GM21515 (cell line): ENCODE results near the gene C10orf143.
"Not testable (repeated sequence)": the region's sequence is repeated elsewhere in the genome, so short reads cannot be mapped to it uniquely, and the experiment has no call there.

Source experiments
- ATAC-seq: cut with Tn5 transposase; IDR thresholded peaks from one replicate; pipeline ENCODE4 v1.9.1; 2021; ENCODE audit not compliant: unreplicated experiment

Gene C10orf143

GRCh38 chr10:130110246-130111112 lies at the start of gene C10orf143:
TSS of gene C10orf143 (minus strand) at chr10:130110830. CDS start at chr10:130110772, 58 bp downstream.
- peak; percentile 84 for ATAC-seq

- no peak for ATAC-seq
These were observed 48.7 kb upstream of the C10orf143 start for GRCh38 chr10:130159192-130159794.

GRCh38 chr10:130146042-130146441 lies 35.4 kb upstream of the C10orf143 start:
- ATAC-seq: no peak

DNA sequence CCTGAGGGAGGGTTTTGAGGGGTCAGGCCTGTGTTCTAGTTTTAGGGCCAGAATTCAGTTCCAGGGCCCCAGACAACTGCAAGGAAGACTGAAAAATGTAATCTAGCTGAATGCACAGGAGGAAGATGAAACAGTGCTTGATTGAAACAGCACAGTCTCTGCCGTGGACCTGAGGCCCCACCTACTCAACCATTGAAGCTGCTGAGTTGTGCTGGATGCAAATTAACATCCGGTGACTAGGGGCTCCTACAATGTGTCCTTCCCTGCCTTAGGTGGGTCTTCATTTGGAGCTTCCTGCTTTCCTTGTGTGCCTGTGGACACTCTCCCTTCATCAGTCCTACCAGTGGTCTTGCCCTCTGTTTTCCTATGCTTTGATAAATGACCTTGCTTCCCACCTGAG lies 31.2 kb upstream of the C10orf143 start:
- ATAC-seq: peak; percentile 83

GRCh38 chr10:130141460-130141859 lies 30.8 kb upstream of the C10orf143 start:
- ATAC-seq: peak; percentile 29

- ATAC-seq: no peak
These were observed 30.4 kb upstream of the C10orf143 start for GRCh38 chr10:130141038-130141437.

DNA sequence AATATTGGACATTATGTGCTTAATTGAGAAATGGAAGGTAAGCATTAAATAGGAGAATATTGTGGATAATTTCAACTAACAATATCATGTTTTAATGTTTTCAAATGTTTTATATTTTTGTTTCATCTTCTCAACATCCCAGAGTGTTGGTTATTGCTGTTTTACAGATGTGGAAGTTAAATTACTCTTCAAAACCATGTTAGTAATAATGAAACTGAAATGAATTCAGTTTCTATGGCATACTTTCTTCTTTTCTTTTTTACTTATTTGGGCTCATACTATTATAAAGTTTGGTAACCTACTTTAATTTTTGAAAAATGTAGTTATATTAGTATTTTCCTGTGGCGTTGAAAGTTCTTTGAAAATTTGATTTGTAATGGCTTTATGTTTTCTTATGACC lies 29.8 kb upstream of the C10orf143 start:
- ATAC-seq: no peak

DNA sequence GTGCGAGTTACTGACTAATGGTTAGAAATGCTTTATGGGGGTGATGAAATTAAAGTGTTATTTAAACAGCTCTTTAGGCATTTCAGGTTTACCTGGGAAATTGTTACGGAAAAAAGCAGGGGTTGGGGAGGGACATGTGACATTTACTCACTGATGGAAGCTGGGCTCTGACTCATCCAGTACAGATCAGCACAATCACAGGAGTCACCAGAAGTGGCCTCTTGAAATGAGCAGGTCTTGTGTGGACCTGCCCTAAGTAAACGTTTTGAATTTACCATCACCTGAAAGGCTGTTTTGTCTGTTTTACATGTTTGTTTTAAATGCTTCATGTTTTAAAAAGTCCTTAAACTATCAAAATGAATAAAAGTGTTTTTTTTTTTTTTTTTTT lies 27.8 kb upstream of the C10orf143 start:
- ATAC-seq: no peak

GRCh38 chr10:130137659-130138478 lies 27.2 kb upstream of the C10orf143 start:
- no peak for ATAC-seq

DNA sequence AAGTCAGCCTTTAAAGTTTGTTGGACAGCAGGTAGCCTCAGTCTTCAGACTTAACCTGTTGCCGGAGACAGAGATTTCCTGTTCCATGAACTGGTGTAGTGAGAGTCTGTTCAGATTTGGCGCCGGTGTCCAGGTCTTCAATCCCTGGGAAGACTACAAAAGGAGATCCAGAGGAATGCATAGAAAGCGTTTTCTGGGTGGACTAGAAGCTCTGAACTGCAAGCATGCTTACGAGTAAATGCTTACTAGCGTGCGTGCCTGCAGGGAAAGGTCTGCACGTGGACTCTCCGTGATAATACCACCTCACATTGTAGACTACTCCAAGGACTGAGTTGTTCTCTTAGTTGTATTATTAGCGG lies 26.4 kb upstream of the C10orf143 start:
- ATAC-seq: no peak

DNA sequence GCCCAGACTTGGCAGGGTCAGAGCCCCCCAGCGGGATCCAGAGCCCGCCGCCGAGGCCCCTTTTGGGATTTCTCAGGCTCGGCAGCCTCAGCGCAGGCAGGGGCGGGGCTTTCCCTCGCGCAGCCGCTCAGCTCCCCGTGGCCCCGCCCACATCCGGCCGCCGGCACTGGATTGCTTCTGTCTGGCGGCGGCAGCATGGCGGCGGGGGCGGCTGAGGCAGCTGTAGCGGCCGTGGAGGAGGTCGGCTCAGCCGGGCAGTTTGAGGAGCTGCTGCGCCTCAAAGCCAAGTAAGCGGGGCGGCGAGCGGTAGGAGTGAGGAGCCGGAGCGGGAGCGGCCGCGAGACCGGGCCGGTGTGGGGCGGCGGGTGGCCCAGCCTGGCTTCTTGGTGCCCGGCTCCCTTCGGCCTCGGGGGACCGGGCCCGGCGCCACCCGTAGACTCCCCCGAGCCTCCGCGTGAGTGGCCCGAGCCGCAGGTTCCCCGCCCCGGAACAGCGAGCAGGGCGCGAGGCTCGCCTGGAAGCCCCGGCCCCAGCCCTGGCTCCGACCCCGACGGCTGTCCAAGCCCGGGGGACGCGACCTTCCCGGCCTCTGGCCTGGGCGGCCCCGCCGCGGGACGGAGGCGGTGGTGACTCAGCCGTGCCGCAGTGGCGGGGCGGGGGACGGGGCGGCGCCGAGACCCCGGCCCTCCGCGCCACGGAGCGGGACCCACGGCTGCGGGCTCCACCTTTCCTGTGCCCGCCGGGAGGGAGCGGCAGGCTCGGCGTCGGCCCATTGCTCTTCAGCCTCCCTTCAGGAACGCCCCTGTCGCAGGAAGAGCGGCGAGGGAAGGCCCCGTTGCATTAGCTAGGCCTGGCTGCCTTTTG lies 25.8 kb upstream of the C10orf143 start, which contains the start of gene GLRX3:
Gene GLRX3, plus strand, starts transcription at position 166 of the 864 bp plus-strand sequence. Its CDS starts 30 bp downstream, at position 196.
- ATAC-seq: peak; percentile 83

DNA sequence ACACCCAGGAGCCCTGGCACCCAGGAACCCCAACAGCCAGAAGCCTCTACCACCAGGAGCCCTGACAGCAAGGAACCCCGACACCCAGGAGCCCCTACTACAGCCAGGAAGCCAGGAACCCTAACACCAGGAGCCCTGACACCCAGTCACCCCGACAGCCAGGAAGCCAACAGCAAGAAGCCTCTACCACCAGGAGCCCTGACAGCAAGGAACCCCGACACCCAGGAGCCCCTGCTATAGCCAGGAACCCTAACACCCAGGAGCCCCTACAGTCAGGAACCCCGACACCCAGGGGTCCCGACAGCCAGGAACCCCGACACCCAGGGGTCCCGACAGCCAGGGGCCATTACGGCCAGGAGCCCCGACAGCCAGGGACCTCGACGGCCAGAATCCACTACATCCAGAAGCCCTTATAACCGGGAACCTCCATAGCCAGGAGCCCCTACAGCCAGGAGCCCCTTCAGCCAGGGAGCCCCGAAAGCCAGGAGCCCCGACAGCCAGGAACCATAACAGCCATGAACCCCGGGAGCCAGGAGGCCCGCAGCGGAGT lies 25.1 kb upstream of the C10orf143 start:
- ATAC-seq: peak; percentile 11

- no peak for ATAC-seq
These were observed 18.3 kb upstream of the C10orf143 start for GRCh38 chr10:130128922-130129321.

- ATAC-seq: no peak
These were observed 17.6 kb upstream of the C10orf143 start for GRCh38 chr10:130128062-130128781.

GRCh38 chr10:130127364-130128061 lies 16.9 kb upstream of the C10orf143 start:
- peak; percentile 94 for ATAC-seq

GRCh38 chr10:130121486-130122079 lies 11.0 kb upstream of the C10orf143 start:
- no peak for ATAC-seq

- not testable (repeated sequence) for ATAC-seq
These were observed 6.9 kb upstream of the C10orf143 start for GRCh38 chr10:130117535-130117934.

GRCh38 chr10:130116942-130117341 lies 6.3 kb upstream of the C10orf143 start:
- not testable (repeated sequence) for ATAC-seq
